HepG2 (cell line): ENCODE data around the gene ZNF91. TPM values are rescaled to one million over a fixed set of nuclear protein-coding genes. Genes with fewer than 3 reads are reported as not detected.

Source experiments
- ATAC-seq: fragments of 200-7000 bp; cut with Tn5 transposase; 3 replicates; pipeline ENCODE4 v1.9.1; 2020; ENCODE audit warnings: mild to moderate bottlenecking, moderate library complexity
- BruUV-seq: library from RNA; stranded (reverse); fragments of 400-500 nt; replicated peaks from 2 replicates; lab custom pipeline; 2021; lab: Mats Ljungman, UMichigan
- CTCF ChIA-PET: fragments of 300-600 bp; formaldehyde crosslinking; extraction: SDS; loops from one replicate; lab custom pipeline; 2021; ENCODE audit warnings: low total read pairs, inconsistent platforms, low intra/inter-chr PET ratio; lab: Yijun Ruan, JAX
- POLR2A ChIA-PET: fragments of 350-600 bp; sonication (Branson Sonifier 250); formaldehyde crosslinking; loops from one replicate; lab custom pipeline; 2020; ENCODE audit warnings: antibody characterized with exemption, inconsistent platforms; lab: Yijun Ruan, JAX
- DNase-seq: peaks from one replicate; pipeline ENCODE4 v3.0.0-alpha.2; 2015; ENCODE audit warnings: low spot score
- FAIRE-seq: peaks from 3 replicates; lab custom pipeline; 2011; peaks lifted over from hg19 to GRCh38; lab: Jason Lieb, UNC
- H2AFZ ChIP-seq: one replicate; pipeline ENCODE4 v1.6.1; 2011; ENCODE audit warnings: low read length, inconsistent platforms
- H3K27ac ChIP-seq: fragments of 300-600 bp; 3 replicates; pipeline ENCODE4 v1.8.0; 2011; ENCODE audit warnings: mixed run types, mild to moderate bottlenecking, mixed read lengths, low read length, inconsistent platforms; ENCODE audit not compliant: insufficient read depth; ENCODE audit errors: extremely low read length
- H3K27me3 ChIP-seq, 2 experiments: fragments of 200-600 bp in 1 of 2; 2 replicates in 1 of 2; 3 replicates in 1 of 2; pipeline versions ENCODE4 v1.6.0 to v1.8.0; 2011; ENCODE audit warnings: low read length in 2 of 2, mild to moderate bottlenecking in 2 of 2, moderate library complexity in 2 of 2, inconsistent platforms in 1 of 2; ENCODE audit not compliant: insufficient read depth in 2 of 2, control insufficient read depth in 1 of 2
- H3K36me3 ChIP-seq, 2 experiments: fragments of 200-600 bp in 1 of 2; replicated peaks in 1 of 2; 2 replicates in 1 of 2; 3 replicates in 1 of 2; pipeline versions ENCODE4 v1.5.1 to v1.8.0; 2011; ENCODE audit warnings: low read length in 2 of 2, inconsistent platforms in 1 of 2; ENCODE audit not compliant: insufficient read depth in 2 of 2, control insufficient read depth in 1 of 2
- H3K4me1 ChIP-seq: 2 replicates; pipeline ENCODE4 v1.5.1; 2012; ENCODE audit warnings: low read length, inconsistent platforms; ENCODE audit not compliant: insufficient read depth
- H3K4me2 ChIP-seq: 2 replicates; pipeline ENCODE4 v1.6.0; 2011; ENCODE audit warnings: low read depth, low read length, inconsistent platforms
- H3K4me3 ChIP-seq, 3 experiments: fragments of 200-600 bp in 1 of 3; sonication (generic), shearing (Covaris generic) in 1 of 3; replicated peaks in 1 of 3; 2 replicates each; pipeline ENCODE4 v1.5.1; 2011 to 2016; ENCODE audit warnings: low read length in 3 of 3, inconsistent platforms in 2 of 3, low read depth in 2 of 3, mild to moderate bottlenecking in 2 of 3, control low read depth in 1 of 3, mixed read lengths in 1 of 3; ENCODE audit not compliant: insufficient read depth in 1 of 3
- H3K79me2 ChIP-seq: one replicate; pipeline ENCODE4 v1.6.1; 2011; ENCODE audit warnings: low read length, inconsistent platforms; ENCODE audit not compliant: insufficient read depth
- H3K9ac ChIP-seq: 2 replicates; pipeline ENCODE4 v1.6.0; 2011; ENCODE audit warnings: mild to moderate bottlenecking, low read depth, low read length, inconsistent platforms; ENCODE audit not compliant: insufficient read depth
- H3K9me3 ChIP-seq: 2 replicates; pipeline ENCODE4 v1.5.1; 2012; ENCODE audit warnings: mild to moderate bottlenecking, low read length
- H4K20me1 ChIP-seq: 2 replicates; pipeline ENCODE4 v1.6.0; 2011; ENCODE audit warnings: inconsistent platforms, mild to moderate bottlenecking, low read length, moderate library complexity; ENCODE audit not compliant: insufficient read depth
- CHD2 ChIP-seq: IDR thresholded peaks from 2 replicates; pipeline ENCODE4 v1.6.1; 2011; ENCODE audit warnings: low read depth, low read length, improper control_type of control experiment
- HNRNPK ChIP-seq: fragments of 200-400 bp; formaldehyde crosslinking; IDR thresholded peaks from 2 replicates; pipeline ENCODE4 v1.6.1; 2018; ENCODE audit warnings: low read length, low read depth, moderate library complexity, mild to moderate bottlenecking; ENCODE audit not compliant: poor library complexity, severe bottlenecking
- PLRG1 ChIP-seq: fragments of 450-650 bp; conservative IDR thresholded peaks from 2 replicates; pipeline ENCODE4 v1.6.1; 2016
- SNAI1 ChIP-seq: sonication (generic); formaldehyde crosslinking; IDR thresholded peaks from 2 replicates; pipeline ENCODE4 v1.5.0; 2020; ENCODE audit warnings: mild to moderate bottlenecking, missing genetic modification reagents, borderline replicate concordance
- ZNF10 ChIP-seq: sonication (generic); formaldehyde crosslinking; IDR thresholded peaks from 2 replicates; pipeline ENCODE4 v1.4.0; 2020; ENCODE audit warnings: mild to moderate bottlenecking, low read depth, missing genetic modification reagents, borderline replicate concordance
- ZNF430 ChIP-seq: sonication (generic); formaldehyde crosslinking; IDR thresholded peaks from 2 replicates; pipeline ENCODE4 v1.9.0; 2021; ENCODE audit warnings: mild to moderate bottlenecking, missing genetic modification reagents
- WGBS: methylation state at CpG from one replicate; pipeline ENCODE4 v1.1.6; 2017; ENCODE audit warnings: low lambda C conversion rate; 5-methylcytosine and 5-hydroxymethylcytosine counted together
- in situ Hi-C: cut with HindIII; loops from 2 replicates; pipeline ENCODE4 v1.10.0; 2017; ENCODE audit warnings: low pct_unique_long_range_greater_than_20kb; ENCODE audit not compliant: extremely low pct_ligation_motif_present
- intact Hi-C: fragments of 100-400 bp; cut with micrococcal nuclease; formaldehyde crosslinking; loops from one replicate; pipeline ENCODE4 v1.10.0; 2022; ENCODE audit not compliant: unreplicated experiment
- polyA plus RNA-seq, 8 experiments: library from polyadenylated mRNA; depleted of rRNA in 3 of 8; stranded (reverse) in 7 of 8; unstranded in 1 of 8; fragments of >200 nt; fragmentation: Illumina TruSeq in 4 of 8; extraction: Trizol in 4 of 8; gene quantifications; 2 replicates each; pipeline versions ENCODE4 v1.2.1 to v1.2.3, GENCODE V29; 2011 to 2016; ENCODE audit warnings: low read depth in 4 of 8, missing spikeins in 1 of 8, mixed read lengths in 1 of 8; ENCODE audit not compliant: insufficient read depth in 1 of 8
- total RNA-seq, 5 experiments: library from RNA; depleted of rRNA; stranded (reverse); fragments of >200 nt; fragmentation: Illumina TruSeq; extraction: Trizol; gene quantifications; 2 replicates each; pipeline ENCODE4 v1.2.3, GENCODE V29; 2016; ENCODE audit warnings: low read depth in 1 of 5
- TF ChIP-seq, protein P1 (sequence below): sonication (generic); formaldehyde crosslinking; IDR thresholded peaks from 2 replicates; pipeline ENCODE4 v1.4.0; 2020; ENCODE audit warnings: missing genetic modification reagents, borderline replicate concordance

ZNF91 gene
- total and polyA plus RNA-seq, 2 of the 13 experiments (the other 11 are each of a cell fraction or from before 2014, with no cell fraction given), result 19.4 to 21.5 TPM

GRCh38 chr19:23406721-23407120 is 11.4 kb upstream of the ZNF91 start:
- ChIA-PET CTCF (no interaction called here), POLR2A (no interaction called here)
- Histone ChIP-seq H3K9me3 (no peaks in the 10 kb centered on the region), H4K20me1 (no peaks in the 10 kb centered on the region), H3K9ac (no peak overlapping the region), H3K4me1 (peaks cover 44% of the 10 kb centered on the region), H3K27me3 (no peaks in the 10 kb centered on the region), H3K4me3 (no peak overlapping the region), H2AFZ (no peak overlapping the region), H3K4me2 (no peak overlapping the region), H3K36me3 (no peaks in the 10 kb centered on the region), H3K79me2 (no peaks in the 10 kb centered on the region), H3K27ac (no peak overlapping the region)
- TF ChIP-seq CHD2 (no peak), ZNF430 (CRISPR knock-in tag) (no peak), SNAI1 (CRISPR knock-in tag) (no peak)
- 28% methylated on average over 3 of the region's 3 CpGs for WGBS
- intact Hi-C loops, result no loop called here
- FAIRE-seq (no peak), DNase-seq (no peak), ATAC-seq (no peak)
- in situ Hi-C loops, result no loop called here
- BruUV-seq, result no TSS peak

DNA sequence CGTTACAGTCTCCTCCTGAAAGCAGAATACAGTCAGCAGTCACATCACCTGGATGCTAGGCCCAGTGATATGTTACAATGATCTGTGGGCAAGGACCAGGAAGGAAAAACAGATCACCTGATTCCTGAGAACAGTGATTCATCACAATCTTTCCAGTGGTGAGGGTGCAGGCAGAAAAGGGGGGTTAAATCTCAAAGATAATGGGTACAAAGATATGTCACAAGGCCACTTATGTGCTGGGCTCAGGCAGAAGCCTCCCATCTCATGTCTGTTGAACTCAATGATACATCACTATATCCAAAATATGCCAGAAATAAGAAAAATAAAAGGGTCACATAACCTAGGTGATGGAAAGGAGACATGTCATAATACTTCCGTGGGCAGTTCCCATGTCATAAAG is 10.8 kb upstream of the ZNF91 start:
- Histone ChIP-seq H3K4me3 (no peak overlapping the region), H3K79me2 (no peaks in the 10 kb centered on the region), H2AFZ (no peak overlapping the region), H3K27me3 (no peaks in the 10 kb centered on the region), H3K27ac (no peak overlapping the region), H3K9me3 (no peaks in the 10 kb centered on the region), H3K36me3 (no peaks in the 10 kb centered on the region), H3K4me2 (no peak overlapping the region), H4K20me1 (no peaks in the 10 kb centered on the region), H3K9ac (no peak overlapping the region), H3K4me1 (peaks cover 49% of the 10 kb centered on the region)
- in situ Hi-C loops (no loop called here), intact Hi-C loops (no loop called here)
- POLR2A ChIA-PET, result no interaction called here
- CTCF ChIA-PET, result no interaction called here
- no TSS peak for BruUV-seq
- TF ChIP-seq HNRNPK (no peak), PLRG1 (no peak), ZNF10 (CRISPR knock-in tag) (no peak)
- TF ChIP-seq, protein P1, sequence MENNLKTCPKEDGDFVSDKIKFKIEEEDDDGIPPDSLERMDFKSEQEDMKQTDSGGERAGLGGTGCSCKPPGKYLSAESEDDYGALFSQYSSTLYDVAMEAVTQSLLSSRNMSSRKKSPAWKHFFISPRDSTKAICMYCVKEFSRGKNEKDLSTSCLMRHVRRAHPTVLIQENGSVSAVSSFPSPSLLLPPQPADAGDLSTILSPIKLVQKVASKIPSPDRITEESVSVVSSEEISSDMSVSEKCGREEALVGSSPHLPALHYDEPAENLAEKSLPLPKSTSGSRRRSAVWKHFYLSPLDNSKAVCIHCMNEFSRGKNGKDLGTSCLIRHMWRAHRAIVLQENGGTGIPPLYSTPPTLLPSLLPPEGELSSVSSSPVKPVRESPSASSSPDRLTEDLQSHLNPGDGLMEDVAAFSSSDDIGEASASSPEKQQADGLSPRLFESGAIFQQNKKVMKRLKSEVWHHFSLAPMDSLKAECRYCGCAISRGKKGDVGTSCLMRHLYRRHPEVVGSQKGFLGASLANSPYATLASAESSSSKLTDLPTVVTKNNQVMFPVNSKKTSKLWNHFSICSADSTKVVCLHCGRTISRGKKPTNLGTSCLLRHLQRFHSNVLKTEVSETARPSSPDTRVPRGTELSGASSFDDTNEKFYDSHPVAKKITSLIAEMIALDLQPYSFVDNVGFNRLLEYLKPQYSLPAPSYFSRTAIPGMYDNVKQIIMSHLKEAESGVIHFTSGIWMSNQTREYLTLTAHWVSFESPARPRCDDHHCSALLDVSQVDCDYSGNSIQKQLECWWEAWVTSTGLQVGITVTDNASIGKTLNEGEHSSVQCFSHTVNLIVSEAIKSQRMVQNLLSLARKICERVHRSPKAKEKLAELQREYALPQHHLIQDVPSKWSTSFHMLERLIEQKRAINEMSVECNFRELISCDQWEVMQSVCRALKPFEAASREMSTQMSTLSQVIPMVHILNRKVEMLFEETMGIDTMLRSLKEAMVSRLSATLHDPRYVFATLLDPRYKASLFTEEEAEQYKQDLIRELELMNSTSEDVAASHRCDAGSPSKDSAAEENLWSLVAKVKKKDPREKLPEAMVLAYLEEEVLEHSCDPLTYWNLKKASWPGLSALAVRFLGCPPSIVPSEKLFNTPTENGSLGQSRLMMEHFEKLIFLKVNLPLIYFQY, result no peak
- ATAC-seq (no peak), DNase-seq (no peak), FAIRE-seq (no peak)
- 2% methylated on average over 2 of the region's 2 CpGs for WGBS
